ENCODE measurements around the gene SLC1A3.

The SLC1A3 gene

GRCh38 chr5:36654564-36654963, 48.2 kb downstream of the SLC1A3 start:
- no peak overlapping the region for H3K4me3 ChIP-seq (ENCODE audit: low read depth, low read length)
- no peak for TF ChIP-seq CTCF (IDR thresholded peaks at IDR 0.05; ENCODE audit: borderline replicate concordance, insufficient read depth, low read depth, low read length)

GRCh38 chr5:36655161-36655560, 48.8 kb downstream of the SLC1A3 start:
- H3K4me3 ChIP-seq (ENCODE audit: low read depth, low read length), result no peak overlapping the region
- TF ChIP-seq CTCF (IDR thresholded peaks at IDR 0.05; ENCODE audit: borderline replicate concordance, insufficient read depth, low read depth, low read length), result no peak

- TF ChIP-seq CTCF (IDR thresholded peaks at IDR 0.05; ENCODE audit: borderline replicate concordance, insufficient read depth, low read depth, low read length), result no peak
- no peak overlapping the region for H3K4me3 ChIP-seq (ENCODE audit: low read depth, low read length)
Observed at GRCh38 chr5:36656556-36656955, 50.1 kb downstream of the SLC1A3 start.

GRCh38 chr5:36657563-36657995, 51.2 kb downstream of the SLC1A3 start:
- no peak for TF ChIP-seq CTCF (IDR thresholded peaks at IDR 0.05; ENCODE audit: borderline replicate concordance, insufficient read depth, low read depth, low read length)

GRCh38 chr5:36658038-36658756, 51.8 kb downstream of the SLC1A3 start:
- H3K4me3 ChIP-seq (ENCODE audit: low read depth, low read length), result no peak overlapping the region
- no peak for TF ChIP-seq CTCF (IDR thresholded peaks at IDR 0.05; ENCODE audit: borderline replicate concordance, insufficient read depth, low read depth, low read length)

More at GRCh38 chr5:36657563-36657995, 51.2 kb downstream of the SLC1A3 start:
- H3K4me3 ChIP-seq (ENCODE audit: low read depth, low read length), result no peak overlapping the region

GRCh38 chr5:36659411-36659810, 53.0 kb downstream of the SLC1A3 start:
- no peak for TF ChIP-seq CTCF (IDR thresholded peaks at IDR 0.05; ENCODE audit: borderline replicate concordance, insufficient read depth, low read depth, low read length)
- H3K4me3 ChIP-seq (ENCODE audit: low read depth, low read length), result no peak overlapping the region

GRCh38 chr5:36660397-36661049, 54.1 kb downstream of the SLC1A3 start:
- no peak overlapping the region for H3K4me3 ChIP-seq (ENCODE audit: low read depth, low read length)
- no peak for TF ChIP-seq CTCF (IDR thresholded peaks at IDR 0.05; ENCODE audit: borderline replicate concordance, insufficient read depth, low read depth, low read length)

Data from GM12875 (cell line).